GM13977 (cell line): Measurements from ENCODE around the gene SAE1.
"Not testable (repeated sequence)": the region's sequence is repeated elsewhere in the genome, so short reads cannot be mapped to it uniquely, and the experiment has no call there.

Experiments used
- DNase-seq: peaks from one replicate; pipeline ENCODE4 v3.0.0; 2012; ENCODE audit warnings: low spot score
- CTCF ChIP-seq: IDR thresholded peaks from 2 replicates; pipeline ENCODE4 v1.5.1; 2012; ENCODE audit warnings: mild to moderate bottlenecking, control low read depth; ENCODE audit not compliant: insufficient read depth; ENCODE audit errors: extremely low read depth, missing control alignments
- in situ Hi-C: fragments of 300-500 bp; cut with MboI; formaldehyde crosslinking; loops from one replicate; pipeline ENCODE4 v1.12.0; 2022; ENCODE audit warnings: low sequenced_read_pairs, low pct_unique_long_range_greater_than_20kb, mixed read lengths, inconsistent platforms; ENCODE audit not compliant: unreplicated experiment

SAE1 gene

GRCh38 chr19:47129579-47129978, 1.1 kb upstream of the SAE1 start:
- in situ Hi-C loops, result no loop called here
- no peak for DNase-seq
- no peak for TF ChIP-seq CTCF

- TF ChIP-seq CTCF, result no peak
- in situ Hi-C loops, result no loop called here
- DNase-seq, result no peak
These were observed 481 bp upstream of the SAE1 start for GRCh38 chr19:47130120-47130588.

- DNase-seq, result no peak
- in situ Hi-C loops, result no loop called here
- TF ChIP-seq CTCF, result no peak
These were observed 1.7 kb downstream of the SAE1 start for GRCh38 chr19:47132194-47132852.

- no peak for TF ChIP-seq CTCF
- in situ Hi-C loops, result no loop called here
- no peak for DNase-seq
These were observed 2.4 kb downstream of the SAE1 start for GRCh38 chr19:47133021-47133471.

GRCh38 chr19:47134545-47134944, 3.9 kb downstream of the SAE1 start:
- DNase-seq, result no peak
- no peak for TF ChIP-seq CTCF
- in situ Hi-C loops, result no loop called here

GRCh38 chr19:47135156-47135555, 4.5 kb downstream of the SAE1 start:
- in situ Hi-C loops, result no loop called here
- no peak for DNase-seq
- TF ChIP-seq CTCF, result no peak

GRCh38 chr19:47141252-47141651, 10.6 kb downstream of the SAE1 start:
- DNase-seq, in situ Hi-C loops: not testable (repeated sequence)
